CD14-positive monocyte (primary cell): ENCODE data around the gene TBCEL. TPM values are rescaled to one million over a fixed set of nuclear protein-coding genes. Genes with fewer than 3 reads are reported as not detected.

ENCODE experiments used
- DNase-seq, 3 donors: peaks; one replicate each; pipeline ENCODE4 v3.0.0-alpha.2; 2011 to 2022
- H2AFZ ChIP-seq: 2 replicates; pipeline ENCODE4 v1.6.0; 2012; ENCODE audit warnings: mild to moderate bottlenecking, low read depth, low read length, inconsistent platforms; ENCODE audit not compliant: insufficient read depth, poor library complexity, severe bottlenecking
- H3K27ac ChIP-seq, 2 donors: 1 replicate in 1 of 2; 2 replicates in 1 of 2; pipeline ENCODE4 v1.5.1; 2012 to 2013; ENCODE audit warnings: low read length in 2 of 2, control low read depth in 1 of 2, inconsistent platforms in 1 of 2, low read depth in 1 of 2, mild to moderate bottlenecking in 1 of 2
- H3K27me3 ChIP-seq, 2 donors: one replicate each; pipeline versions ENCODE4 v1.6.0 to v1.6.1; 2011 to 2013; ENCODE audit warnings: low read length in 2 of 2; ENCODE audit not compliant: control insufficient read depth in 2 of 2, insufficient read depth in 2 of 2
- H3K36me3 ChIP-seq, 2 donors: replicated peaks in 1 of 2; 1 replicate in 1 of 2; 2 replicates in 1 of 2; pipeline versions ENCODE4 v1.5.1 to v1.6.1; 2012 to 2013; ENCODE audit warnings: low read length in 2 of 2, control low read depth in 1 of 2, inconsistent platforms in 1 of 2, mild to moderate bottlenecking in 1 of 2; ENCODE audit not compliant: insufficient read depth in 2 of 2, control insufficient read depth in 1 of 2
- H3K4me1 ChIP-seq, 2 donors: 1 replicate in 1 of 2; 2 replicates in 1 of 2; pipeline versions ENCODE4 v1.5.1 to v1.6.1; 2012 to 2013; ENCODE audit warnings: low read length in 2 of 2, control low read depth in 1 of 2, inconsistent platforms in 1 of 2, mild to moderate bottlenecking in 1 of 2, moderate library complexity in 1 of 2; ENCODE audit not compliant: insufficient read depth in 2 of 2, control insufficient read depth in 1 of 2
- H3K4me2 ChIP-seq: replicated peaks from 2 replicates; pipeline ENCODE3; 2012; ENCODE audit warnings: low read length, moderate library complexity, mild to moderate bottlenecking; ENCODE audit not compliant: poor library complexity, severe bottlenecking; ENCODE audit errors: extremely low read depth
- H3K4me3 ChIP-seq, 3 experiments: fragments of 200-600 bp in 1 of 3; sonication (generic) in 1 of 3; replicated peaks in 1 of 3; 1 replicate in 2 of 3; 2 replicates in 1 of 3; pipeline ENCODE4 v1.5.1; 2011 to 2013; ENCODE audit warnings: low read length in 3 of 3, mild to moderate bottlenecking in 3 of 3, control low read depth in 2 of 3, low read depth in 2 of 3, inconsistent platforms in 1 of 3, moderate library complexity in 1 of 3
- H3K79me2 ChIP-seq: 2 replicates; pipeline ENCODE4 v1.6.0; 2012; ENCODE audit warnings: mild to moderate bottlenecking, control low read depth, inconsistent platforms, low read length, moderate library complexity; ENCODE audit not compliant: insufficient read depth
- H3K9ac ChIP-seq: 2 replicates; pipeline ENCODE4 v1.6.0; 2017; ENCODE audit warnings: low read length, mild to moderate bottlenecking; ENCODE audit not compliant: insufficient read depth, poor library complexity, severe bottlenecking
- H3K9me3 ChIP-seq, 2 donors: replicated peaks in 1 of 2; 1 replicate in 1 of 2; 2 replicates in 1 of 2; pipeline versions ENCODE4 v1.5.1 to v1.6.1; 2012 to 2013; ENCODE audit warnings: low read length in 2 of 2, control low read depth in 1 of 2; ENCODE audit not compliant: control insufficient read depth in 1 of 2, insufficient read depth in 1 of 2
- H4K20me1 ChIP-seq: 2 replicates; pipeline ENCODE4 v1.6.0; 2012; ENCODE audit warnings: mild to moderate bottlenecking, low read length, control low read depth, moderate library complexity; ENCODE audit not compliant: insufficient read depth
- H3K27ac Mint-ChIP-seq, 7 donors: one replicate each; pipeline ENCODE4 v1.8.0; 2020; ENCODE audit warnings: mild to moderate bottlenecking in 7 of 7, mixed read lengths in 7 of 7, moderate library complexity in 6 of 7, inconsistent platforms in 2 of 7
- H3K27me3 Mint-ChIP-seq, 3 donors: one replicate each; pipeline ENCODE4 v1.8.0; 2021 to 2022; ENCODE audit warnings: low read depth in 3 of 3, mild to moderate bottlenecking in 3 of 3, mixed read lengths in 3 of 3, moderate library complexity in 3 of 3, inconsistent platforms in 1 of 3
- H3K36me3 Mint-ChIP-seq, 2 donors: one replicate each; pipeline ENCODE4 v1.8.0; 2020; ENCODE audit warnings: mixed read lengths in 2 of 2, inconsistent platforms in 1 of 2, mild to moderate bottlenecking in 1 of 2
- H3K4me1 Mint-ChIP-seq: one replicate; pipeline ENCODE4 v1.8.0; 2020; ENCODE audit warnings: mild to moderate bottlenecking, mixed read lengths
- H3K4me3 Mint-ChIP-seq, 2 donors: one replicate each; pipeline ENCODE4 v1.8.0; 2020; ENCODE audit warnings: mild to moderate bottlenecking in 2 of 2, mixed read lengths in 2 of 2, moderate library complexity in 1 of 2
- H3K9me3 Mint-ChIP-seq, 7 donors: one replicate each; pipeline ENCODE4 v1.8.0; 2020 to 2022; ENCODE audit warnings: mixed read lengths in 7 of 7, mild to moderate bottlenecking in 6 of 7, moderate library complexity in 6 of 7, inconsistent platforms in 2 of 7
- CTCF ChIP-seq: fragments of 200-600 bp; IDR thresholded peaks from one replicate; pipeline ENCODE4 v1.8.0; 2022; ENCODE audit warnings: antibody characterized with exemption, mild to moderate bottlenecking
- WGBS: methylation state at CpG from one replicate; pipeline ENCODE4 v1.1.5; 2013; ENCODE audit warnings: missing lambda C conversion rate; ENCODE audit not compliant: insufficient coverage; 5-methylcytosine and 5-hydroxymethylcytosine counted together
- intact Hi-C, 2 donors: fragments of 100-400 bp; cut with micrococcal nuclease; formaldehyde crosslinking; loops; one replicate each; pipeline versions ENCODE4 v1.15.0 to v1.15.1; 2023
- polyA plus RNA-seq, 3 donors: library from polyadenylated mRNA; depleted of rRNA in 1 of 3; unstranded in 2 of 3; stranded (reverse) in 1 of 3; fragments of 300-500 nt in 2 of 3; fragments of >200 nt in 1 of 3; fragmentation: Illumina TruSeq in 2 of 3; gene quantifications; 1 replicate in 2 of 3; 2 replicates in 1 of 3; pipeline ENCODE4 v1.2.3, GENCODE V29; 2012 to 2021

The TBCEL gene
- polyA plus RNA-seq, 3 donors: 3.9 to 6.5 (median 5.0) TPM

- WGBS: 96% methylated on average over 27 of the region's 30 CpGs
- H3K4me3 Mint-ChIP-seq: no peak overlapping the region
- no peak overlapping the region for H3K27ac Mint-ChIP-seq
- DNase-seq: no peak
- H3K27me3 ChIP-seq: no peaks in the 10 kb centered on the region
- H3K4me3 ChIP-seq: no peak overlapping the region
- peaks cover 0 to 2% of the 10 kb centered on the region in 2 donors for H3K9me3 ChIP-seq
- H3K36me3 ChIP-seq: no peaks in the 10 kb centered on the region
- peaks cover 0 to 5% (median 2%) of the 10 kb centered on the region in 7 donors for H3K9me3 Mint-ChIP-seq
- no peaks in the 10 kb centered on the region for H3K36me3 Mint-ChIP-seq
- H3K4me2 ChIP-seq: no peak overlapping the region
- TF ChIP-seq CTCF: no peak
- no peak overlapping the region for H3K9ac ChIP-seq
- intact Hi-C loops: no loop called here
- H2AFZ ChIP-seq: no peak overlapping the region
- no peaks in the 10 kb centered on the region for H4K20me1 ChIP-seq
- H3K4me1 ChIP-seq: no peaks in the 10 kb centered on the region
- peaks cover 0 to 5% (median 3%) of the 10 kb centered on the region in 3 donors for H3K27me3 Mint-ChIP-seq
- no peaks in the 10 kb centered on the region for H3K79me2 ChIP-seq
- H3K27ac ChIP-seq: no peak overlapping the region
- H3K4me1 Mint-ChIP-seq: no peaks in the 10 kb centered on the region
Observed at GRCh38 chr11:121127809-121128208, 103.9 kb downstream of the TBCEL start.

GRCh38 chr11:121129362-121130340 is 105.7 kb downstream of the TBCEL start:
- no peak for TF ChIP-seq CTCF
- 96% methylated on average over 21 of the region's 29 CpGs for WGBS
- Histone ChIP-seq H3K36me3 (no peaks in the 10 kb centered on the region), H3K27me3 (no peaks in the 10 kb centered on the region), H3K4me2 (no peak overlapping the region), H3K9me3 (no peaks in the 10 kb centered on the region), H3K4me3 (no peak overlapping the region), H3K9ac (no peak overlapping the region), H3K79me2 (no peaks in the 10 kb centered on the region), H2AFZ (no peak overlapping the region), H3K27ac (no peak overlapping the region), H3K4me1 (no peaks in the 10 kb centered on the region), H4K20me1 (no peaks in the 10 kb centered on the region)
- no peak overlapping the region for H3K27ac Mint-ChIP-seq
- intact Hi-C loops: no loop called here
- no peak overlapping the region for H3K4me3 Mint-ChIP-seq
- no peaks in the 10 kb centered on the region for H3K4me1 Mint-ChIP-seq
- H3K27me3 Mint-ChIP-seq: peaks cover 0 to 8% (median 1%) of the 10 kb centered on the region in 3 donors
- H3K9me3 Mint-ChIP-seq: peaks cover 0 to 3% (median 0%) of the 10 kb centered on the region in 7 donors
- no peak for DNase-seq
- H3K36me3 Mint-ChIP-seq: no peaks in the 10 kb centered on the region
